HG03460 (cell line): ENCODE measurements around the gene OR11H6.
"Not testable (repeated sequence)": the region's sequence is repeated elsewhere in the genome, so short reads cannot be mapped to it uniquely, and the experiment has no call there.

Source experiments
- ATAC-seq: cut with Tn5 transposase; IDR thresholded peaks from one replicate; pipeline ENCODE4 v1.9.1; 2021; ENCODE audit not compliant: unreplicated experiment

Gene OR11H6

DNA sequence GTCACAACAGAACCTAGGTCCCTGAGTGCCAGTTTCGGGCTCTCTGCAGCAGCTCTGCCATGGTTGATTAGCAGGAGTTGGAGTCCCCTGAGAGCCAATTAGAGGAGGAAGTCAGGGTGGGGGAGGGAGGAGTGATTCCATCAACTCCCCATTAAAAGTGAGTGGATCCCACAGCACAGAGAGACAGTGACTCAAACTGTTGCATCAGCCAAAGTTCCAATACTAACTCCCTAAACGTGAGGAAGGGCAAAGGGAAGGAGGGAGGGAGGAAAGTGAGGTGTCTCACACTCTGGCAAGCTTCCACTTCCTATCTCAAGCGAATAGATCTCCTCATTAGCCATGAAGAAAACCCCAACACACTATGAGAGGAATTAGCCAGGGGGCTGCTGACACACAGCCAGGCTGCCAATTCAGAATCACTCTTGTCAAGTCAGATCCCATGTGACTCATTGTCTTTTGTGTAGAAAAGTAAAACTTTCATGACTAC, 39.2 kb downstream of the OR11H6 start:
- no peak for ATAC-seq

DNA sequence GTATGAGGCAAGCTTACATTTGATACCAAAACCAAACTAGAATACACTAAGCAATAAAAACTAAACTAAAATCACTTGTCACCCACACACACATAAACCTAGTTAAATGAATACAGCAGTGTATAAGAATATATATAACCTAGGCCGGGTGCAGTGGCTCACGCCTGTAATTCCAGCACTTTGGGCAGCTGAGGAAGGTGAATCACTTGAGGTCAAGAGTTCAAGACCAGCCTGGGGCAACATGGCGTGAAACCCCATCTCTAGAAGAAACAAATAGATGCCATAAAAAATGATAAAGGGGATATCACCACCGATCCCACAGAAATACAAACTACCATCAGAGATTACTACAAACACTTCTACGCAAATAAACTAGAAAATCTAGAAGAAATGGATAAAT, 40.9 kb downstream of the OR11H6 start:
- not testable (repeated sequence) for ATAC-seq

DNA sequence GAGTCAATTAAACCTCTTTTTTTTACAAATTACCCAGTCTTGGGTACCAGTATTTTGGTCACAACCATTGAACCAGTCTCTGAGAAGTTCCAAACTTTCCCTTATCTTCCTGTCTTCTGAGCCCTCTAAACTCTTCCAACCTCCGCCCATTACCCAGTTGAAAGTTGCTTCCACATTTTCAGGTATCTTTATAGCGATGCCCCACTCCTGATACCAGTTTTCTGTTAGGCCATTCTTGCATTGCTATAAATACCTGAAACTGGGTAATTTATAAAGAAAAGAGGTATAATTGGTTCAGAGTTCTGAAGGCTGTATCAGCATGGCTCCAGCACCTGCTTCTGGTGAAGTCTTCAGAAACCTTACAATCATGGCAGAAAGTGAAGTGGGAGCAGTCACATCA, 50.6 kb downstream of the OR11H6 start:
- no peak for ATAC-seq
